Hepatocyte (in vitro differentiated cells): Measurements from ENCODE around the gene EEF2K. TPM values are rescaled to one million over a fixed set of nuclear protein-coding genes. Genes with fewer than 3 reads are reported as not detected.
"Not testable (repeated sequence)": the region's sequence is repeated elsewhere in the genome, so short reads cannot be mapped to it uniquely, and the experiment has no call there.

Experiments
- DNase-seq: peaks from one replicate; pipeline ENCODE4 v3.0.0-alpha.2; 2016; ENCODE audit warnings: low spot score
- H2AFZ ChIP-seq: fragments of 200-600 bp; sonication (generic); 2 replicates; pipeline ENCODE4 v1.6.0; 2016; ENCODE audit warnings: antibody characterized with exemption, mild to moderate bottlenecking
- H3K27ac ChIP-seq: fragments of 200-600 bp; sonication (generic); 2 replicates; pipeline ENCODE4 v1.5.1; 2016; ENCODE audit warnings: mild to moderate bottlenecking
- H3K27me3 ChIP-seq: fragments of 200-600 bp; sonication (generic); 2 replicates; pipeline ENCODE4 v1.6.1; 2016
- H3K36me3 ChIP-seq: fragments of 200-600 bp; sonication (generic); replicated peaks from 2 replicates; pipeline ENCODE4 v1.5.1; 2016; ENCODE audit warnings: low read depth; ENCODE audit not compliant: insufficient read depth
- H3K4me1 ChIP-seq: fragments of 200-600 bp; sonication (generic); 2 replicates; pipeline ENCODE4 v1.5.1; 2016; ENCODE audit warnings: mild to moderate bottlenecking, moderate library complexity; ENCODE audit not compliant: insufficient read depth
- H3K4me2 ChIP-seq: fragments of 200-600 bp; sonication (generic); 2 replicates; pipeline ENCODE4 v1.6.0; 2016
- H3K4me3 ChIP-seq: fragments of 200-600 bp; sonication (generic); 2 replicates; pipeline ENCODE4 v1.5.1; 2016; ENCODE audit warnings: mild to moderate bottlenecking
- H3K79me2 ChIP-seq: fragments of 200-600 bp; sonication (generic); 2 replicates; pipeline ENCODE4 v1.6.0; 2017; ENCODE audit warnings: mild to moderate bottlenecking
- H3K9me2 ChIP-seq: fragments of 200-600 bp; sonication (generic); replicated peaks from 2 replicates; pipeline ENCODE4 v1.6.0; 2017; ENCODE audit warnings: mild to moderate bottlenecking; ENCODE audit not compliant: insufficient read depth
- H3K9me3 ChIP-seq: fragments of 200-600 bp; sonication (generic); 2 replicates; pipeline ENCODE4 v1.5.1; 2016; ENCODE audit warnings: low read depth, mild to moderate bottlenecking
- H4K20me1 ChIP-seq: fragments of 200-600 bp; sonication (generic); 2 replicates; pipeline ENCODE4 v1.6.0; 2016; ENCODE audit warnings: mild to moderate bottlenecking; ENCODE audit not compliant: insufficient read depth, poor library complexity, severe bottlenecking
- EZH2 ChIP-seq: fragments of 200-600 bp; sonication (generic); IDR thresholded peaks from 2 replicates; pipeline ENCODE4 v1.6.1; 2016; ENCODE audit warnings: antibody characterized with exemption, mild to moderate bottlenecking, borderline replicate concordance
- EZH2phosphoT487 ChIP-seq: fragments of 200-600 bp; sonication (generic); IDR thresholded peaks from one replicate; pipeline ENCODE4 v1.6.1; 2018; ENCODE audit warnings: antibody characterized with exemption, mild to moderate bottlenecking, low read depth, moderate library complexity; ENCODE audit not compliant: unreplicated experiment, severe bottlenecking
- WGBS: methylation state at CpG from one replicate; pipeline ENCODE4 v1.1.6; 2016; ENCODE audit warnings: low lambda C conversion rate; ENCODE audit errors: missing lambda C conversion rate; 5-methylcytosine and 5-hydroxymethylcytosine counted together
- polyA plus RNA-seq: library from polyadenylated mRNA; unstranded; fragments of >200 nt; fragmentation: Nextera tagmentation; extraction: Ambion mirVana; gene quantifications from 2 replicates; pipeline ENCODE4 v1.2.1, GENCODE V29; 2016
- total RNA-seq: library from RNA; depleted of rRNA; stranded (reverse); fragments of >200 nt; gene quantifications from 2 replicates; pipeline ENCODE4 v1.2.3, GENCODE V29; 2014
- TF ChIP-seq, protein P1 (sequence below): fragments of 200-600 bp; sonication (generic); IDR thresholded peaks from 2 replicates; pipeline ENCODE4 v1.5.1; 2016; ENCODE audit warnings: antibody characterized with exemption, mild to moderate bottlenecking; ENCODE audit not compliant: poor library complexity

Gene EEF2K
- total and polyA plus RNA-seq, 2 experiments from 2014 or later = 7.9 to 15.1 TPM

DNA sequence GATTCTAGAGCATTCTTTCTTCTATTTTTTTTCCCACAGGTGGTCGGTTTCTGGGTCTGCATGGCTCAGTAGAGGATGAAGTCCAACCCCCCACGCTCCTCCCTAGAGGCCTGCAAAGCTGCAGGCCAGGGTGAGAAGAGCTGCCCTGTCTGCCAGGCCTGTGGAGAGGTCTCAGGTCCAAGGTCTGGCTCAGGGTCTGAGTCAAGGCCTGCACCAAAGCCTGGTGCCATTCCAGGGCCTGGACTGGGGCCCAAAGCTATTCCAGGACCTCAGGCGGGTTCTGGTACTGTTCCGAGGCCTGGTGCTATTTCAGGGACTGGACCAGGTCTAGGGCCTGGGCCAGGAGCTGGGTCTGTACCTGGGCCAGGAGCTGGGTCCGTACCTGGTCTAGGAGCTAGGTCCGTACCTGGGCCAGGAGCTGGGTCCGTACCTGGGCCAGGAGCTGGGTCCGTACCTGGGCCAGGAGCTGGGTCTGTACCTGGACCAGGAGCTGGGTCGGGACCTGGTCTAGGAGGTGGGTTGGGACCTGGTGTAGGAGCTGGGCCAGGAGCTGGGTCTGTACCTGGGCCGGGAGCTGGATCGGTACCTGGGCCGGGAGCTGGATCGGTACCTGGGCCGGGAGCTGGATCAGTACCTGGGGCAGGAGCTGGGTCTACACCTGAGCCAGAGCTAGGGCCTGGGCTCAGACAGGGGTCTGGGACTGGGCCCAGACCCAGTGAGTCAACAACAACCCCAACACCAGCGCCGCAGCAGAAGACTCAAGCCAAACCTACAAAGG is 40.4 kb upstream of the EEF2K start:
- Histone ChIP-seq H3K9me3 (no peaks in the 10 kb centered on the region), H3K4me3 (no peak overlapping the region), H3K36me3 (no peaks in the 10 kb centered on the region), H3K9me2 (no peaks in the 10 kb centered on the region), H3K4me2 (no peak overlapping the region), H2AFZ (no peak overlapping the region), H3K4me1 (no peaks in the 10 kb centered on the region), H3K27ac (no peak overlapping the region), H4K20me1 (no peaks in the 10 kb centered on the region), H3K79me2 (no peaks in the 10 kb centered on the region), H3K27me3 (peaks cover 25% of the 10 kb centered on the region)
- no peak for DNase-seq
- WGBS = 97% methylated on average over 16 of the region's 16 CpGs
- TF ChIP-seq EZH2phosphoT487 (no peak), EZH2 (no peak)
- TF ChIP-seq, protein P1, sequence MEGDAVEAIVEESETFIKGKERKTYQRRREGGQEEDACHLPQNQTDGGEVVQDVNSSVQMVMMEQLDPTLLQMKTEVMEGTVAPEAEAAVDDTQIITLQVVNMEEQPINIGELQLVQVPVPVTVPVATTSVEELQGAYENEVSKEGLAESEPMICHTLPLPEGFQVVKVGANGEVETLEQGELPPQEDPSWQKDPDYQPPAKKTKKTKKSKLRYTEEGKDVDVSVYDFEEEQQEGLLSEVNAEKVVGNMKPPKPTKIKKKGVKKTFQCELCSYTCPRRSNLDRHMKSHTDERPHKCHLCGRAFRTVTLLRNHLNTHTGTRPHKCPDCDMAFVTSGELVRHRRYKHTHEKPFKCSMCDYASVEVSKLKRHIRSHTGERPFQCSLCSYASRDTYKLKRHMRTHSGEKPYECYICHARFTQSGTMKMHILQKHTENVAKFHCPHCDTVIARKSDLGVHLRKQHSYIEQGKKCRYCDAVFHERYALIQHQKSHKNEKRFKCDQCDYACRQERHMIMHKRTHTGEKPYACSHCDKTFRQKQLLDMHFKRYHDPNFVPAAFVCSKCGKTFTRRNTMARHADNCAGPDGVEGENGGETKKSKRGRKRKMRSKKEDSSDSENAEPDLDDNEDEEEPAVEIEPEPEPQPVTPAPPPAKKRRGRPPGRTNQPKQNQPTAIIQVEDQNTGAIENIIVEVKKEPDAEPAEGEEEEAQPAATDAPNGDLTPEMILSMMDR = no peak

DNA sequence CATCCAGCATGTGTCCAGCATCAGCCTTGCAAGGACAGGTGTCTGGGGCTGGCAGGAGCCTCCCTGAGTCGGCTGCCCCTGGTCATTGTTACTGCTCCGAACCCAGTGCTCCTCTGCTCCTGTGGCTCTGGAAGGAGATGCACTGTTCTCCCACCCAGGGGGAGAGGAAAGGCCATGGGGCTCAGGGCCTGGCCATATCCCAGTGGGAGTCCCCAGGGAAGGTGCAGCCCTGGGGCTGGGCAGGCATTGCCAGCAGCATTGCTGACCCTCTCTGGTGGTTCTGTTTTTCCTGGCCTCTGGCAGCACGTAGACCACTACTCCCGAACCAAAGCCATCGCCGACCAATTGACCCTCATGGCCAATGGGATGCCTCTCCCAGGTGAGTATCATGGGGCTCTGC is 34.1 kb upstream of the EEF2K start:
- no peaks in the 10 kb centered on the region for H3K9me3 ChIP-seq
- H3K4me1 ChIP-seq = no peaks in the 10 kb centered on the region
- TF ChIP-seq, protein P1 = no peak
- TF ChIP-seq EZH2phosphoT487 = no peak
- no peak overlapping the region for H3K27ac ChIP-seq
- no peak overlapping the region for H2AFZ ChIP-seq
- H3K27me3 ChIP-seq = no peaks in the 10 kb centered on the region
- H3K4me3 ChIP-seq = no peak overlapping the region
- no peak for DNase-seq
- no peaks in the 10 kb centered on the region for H3K79me2 ChIP-seq
- no peaks in the 10 kb centered on the region for H3K9me2 ChIP-seq
- no peak overlapping the region for H3K4me2 ChIP-seq
- WGBS = 91% methylated on average over 6 of the region's 6 CpGs
- no peaks in the 10 kb centered on the region for H3K36me3 ChIP-seq
- no peaks in the 10 kb centered on the region for H4K20me1 ChIP-seq

DNA sequence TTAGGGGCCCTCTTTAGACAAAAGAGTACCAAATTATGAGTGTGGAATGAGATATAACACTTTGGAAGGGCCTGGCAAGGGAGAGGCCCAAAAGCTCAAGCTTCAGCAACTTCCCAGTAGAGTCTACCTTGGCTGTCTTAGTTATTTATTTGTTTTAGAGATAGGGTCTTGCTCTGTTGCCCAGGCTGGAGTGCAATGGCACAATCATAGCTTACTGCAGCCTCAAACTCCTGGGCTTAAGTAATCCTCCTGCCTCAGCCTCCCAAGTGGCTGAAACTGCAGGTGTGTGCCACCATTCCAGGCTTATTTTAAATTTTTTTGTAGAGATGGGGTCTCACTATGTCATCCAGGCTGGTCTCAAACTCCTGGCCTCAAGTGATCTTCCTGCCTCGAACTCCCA is 33.4 kb upstream of the EEF2K start:
- H3K9me3 ChIP-seq, H4K20me1 ChIP-seq, H3K79me2 ChIP-seq, H3K27me3 ChIP-seq, H3K4me1 ChIP-seq, H3K4me3 ChIP-seq, H3K4me2 ChIP-seq, H3K36me3 ChIP-seq, H2AFZ ChIP-seq, H3K27ac ChIP-seq, H3K9me2 ChIP-seq, DNase-seq: not testable (repeated sequence)
- 92% methylated on average over 1 of the region's 1 CpG for WGBS

DNA sequence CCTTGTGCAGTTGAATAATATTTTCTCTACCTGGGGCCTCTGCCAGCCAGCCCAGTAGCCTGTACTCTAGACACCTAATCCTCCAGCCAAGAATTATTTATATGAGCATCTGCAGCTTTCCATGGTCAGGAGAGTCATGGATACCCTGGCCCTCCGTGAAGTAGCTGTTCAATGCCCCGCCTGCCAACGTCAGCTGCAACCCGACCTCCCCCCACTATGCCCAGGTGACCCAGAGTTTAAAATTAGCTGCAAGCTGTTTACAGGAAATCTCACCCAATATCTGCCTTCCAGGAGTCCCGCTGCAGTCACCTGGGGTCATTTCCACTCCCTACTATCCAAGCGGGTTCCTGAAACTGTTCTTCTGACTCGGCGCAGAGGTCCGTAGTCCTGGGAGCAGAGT is 31.4 kb upstream of the EEF2K start:
- H3K4me2 ChIP-seq = no peak overlapping the region
- 80% methylated on average over 9 of the region's 9 CpGs for WGBS
- no peak overlapping the region for H2AFZ ChIP-seq
- no peaks in the 10 kb centered on the region for H3K4me1 ChIP-seq
- no peak for DNase-seq
- H3K79me2 ChIP-seq = no peaks in the 10 kb centered on the region
- TF ChIP-seq, protein P1 = no peak
- TF ChIP-seq EZH2phosphoT487 (no peak), EZH2 (no peak)
- no peaks in the 10 kb centered on the region for H3K27me3 ChIP-seq
- no peaks in the 10 kb centered on the region for H3K9me2 ChIP-seq
- H3K27ac ChIP-seq = no peak overlapping the region
- H3K9me3 ChIP-seq = no peaks in the 10 kb centered on the region
- H3K36me3 ChIP-seq = no peaks in the 10 kb centered on the region
- no peaks in the 10 kb centered on the region for H4K20me1 ChIP-seq
- H3K4me3 ChIP-seq = no peak overlapping the region
